Sigmoid colon (tissue), 4 donors: ENCODE measurements around the gene S100A1.

ENCODE experiments used
- EP300 ChIP-seq, 4 donors: sonication (generic); formaldehyde crosslinking; IDR thresholded peaks; one replicate each; pipeline ENCODE4 v1.6.1; 2017; ENCODE audit warnings: antibody characterized with exemption in 4 of 4
- POLR2A ChIP-seq, 2 donors: fragments of 450-650 bp; IDR thresholded peaks; one replicate each; pipeline ENCODE4 v1.6.1; 2016; ENCODE audit warnings: antibody characterized with exemption in 2 of 2, mild to moderate bottlenecking in 2 of 2, moderate library complexity in 2 of 2
- POLR2AphosphoS5 ChIP-seq, 4 donors: sonication (generic); formaldehyde crosslinking; IDR thresholded peaks; one replicate each; pipeline ENCODE4 v1.6.1; 2017; ENCODE audit warnings: antibody characterized with exemption in 4 of 4
- TF ChIP-seq, protein P1 (sequence below), 4 experiments: fragments of 450-650 bp in 3 of 4; fragments of 200-600 bp in 1 of 4; IDR thresholded peaks; one replicate each; pipeline ENCODE4 v1.5.1; 2016 to 2019; ENCODE audit warnings: antibody characterized with exemption in 4 of 4, mild to moderate bottlenecking in 3 of 4, moderate library complexity in 2 of 4

DNA sequence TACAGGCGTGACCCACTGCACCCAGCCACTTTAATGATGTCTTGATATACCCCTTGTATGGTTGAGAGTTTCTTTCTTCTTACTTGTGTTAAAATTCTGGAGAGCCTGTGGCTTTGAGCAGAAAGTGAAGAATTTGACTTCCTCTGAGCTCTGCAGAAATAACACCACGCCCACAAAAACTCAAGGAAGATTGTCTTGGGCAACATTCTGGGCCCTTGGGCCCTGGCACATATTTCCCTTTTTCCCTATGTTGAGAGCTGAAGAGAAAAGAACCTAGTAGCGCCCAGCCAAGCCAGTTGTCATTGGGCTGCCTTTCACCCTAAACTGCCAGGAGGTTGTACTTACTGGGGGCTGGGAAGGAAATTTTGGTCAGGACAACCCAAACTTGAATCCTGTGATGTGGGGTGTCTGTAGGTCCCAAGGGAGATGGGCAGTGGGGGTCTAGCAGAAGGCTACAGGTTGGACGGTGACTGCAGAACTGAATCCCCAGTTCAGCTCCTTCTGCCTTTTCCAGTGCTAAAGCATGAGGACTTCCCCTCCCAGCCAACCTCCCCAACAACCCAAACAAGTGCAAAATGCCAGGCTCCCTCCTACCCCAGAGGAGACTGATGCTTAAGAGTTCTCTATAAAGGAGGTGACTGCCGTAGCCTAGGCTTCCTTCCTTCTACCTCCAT is 18.6 kb downstream of the S100A1 start:
- TF ChIP-seq, protein P1, sequence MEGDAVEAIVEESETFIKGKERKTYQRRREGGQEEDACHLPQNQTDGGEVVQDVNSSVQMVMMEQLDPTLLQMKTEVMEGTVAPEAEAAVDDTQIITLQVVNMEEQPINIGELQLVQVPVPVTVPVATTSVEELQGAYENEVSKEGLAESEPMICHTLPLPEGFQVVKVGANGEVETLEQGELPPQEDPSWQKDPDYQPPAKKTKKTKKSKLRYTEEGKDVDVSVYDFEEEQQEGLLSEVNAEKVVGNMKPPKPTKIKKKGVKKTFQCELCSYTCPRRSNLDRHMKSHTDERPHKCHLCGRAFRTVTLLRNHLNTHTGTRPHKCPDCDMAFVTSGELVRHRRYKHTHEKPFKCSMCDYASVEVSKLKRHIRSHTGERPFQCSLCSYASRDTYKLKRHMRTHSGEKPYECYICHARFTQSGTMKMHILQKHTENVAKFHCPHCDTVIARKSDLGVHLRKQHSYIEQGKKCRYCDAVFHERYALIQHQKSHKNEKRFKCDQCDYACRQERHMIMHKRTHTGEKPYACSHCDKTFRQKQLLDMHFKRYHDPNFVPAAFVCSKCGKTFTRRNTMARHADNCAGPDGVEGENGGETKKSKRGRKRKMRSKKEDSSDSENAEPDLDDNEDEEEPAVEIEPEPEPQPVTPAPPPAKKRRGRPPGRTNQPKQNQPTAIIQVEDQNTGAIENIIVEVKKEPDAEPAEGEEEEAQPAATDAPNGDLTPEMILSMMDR (IDR thresholded peaks at IDR 0.05) = no peak
- TF ChIP-seq EP300 (IDR thresholded peaks at IDR 0.05) (no peak), POLR2A (IDR thresholded peaks at IDR 0.05) (no peak), POLR2AphosphoS5 (IDR thresholded peaks at IDR 0.05) (no peak)
